Fibroblast of lung (primary cell): ENCODE measurements around the gene CCP110. TPM values are rescaled to one million over a fixed set of nuclear protein-coding genes. Genes with fewer than 3 reads are reported as not detected.

Source experiments
- polyA plus RNA-seq, 2 donors: library from polyadenylated mRNA; depleted of rRNA in 1 of 2; stranded (reverse) in 1 of 2; unstranded in 1 of 2; fragments of >200 nt; gene quantifications; 2 replicates each; pipeline ENCODE4 v1.2.1, GENCODE V29; 2011 to 2012; ENCODE audit warnings: missing spikeins in 1 of 2
- total RNA-seq: library from RNA; depleted of rRNA; stranded (reverse); fragments of >200 nt; gene quantifications from 2 replicates; pipeline ENCODE4 v1.2.1, GENCODE V29; 2014

Gene CCP110
- total and polyA plus RNA-seq, 2 donors (not counting 1 experiment from before 2014, with no cell fraction given): 8.8 to 14.0 TPM

Other genes starting within 250 kb of the CCP110 start
- gene CLEC19A, start 238.2 kb upstream of the CCP110 start, total RNA-seq: not detected in 2 replicates
- not detected in 2 replicates for gene CLEC19A, start 238.2 kb upstream of the CCP110 start, polyA plus RNA-seq
- not detected in 2 replicates for gene TMC5, start 106.1 kb upstream of the CCP110 start, total RNA-seq
- gene TMC5, start 106.1 kb upstream of the CCP110 start, polyA plus RNA-seq: not detected in 2 replicates
- 52.1 and 74.3 TPM in 2 replicates for gene GDE1, start 1.8 kb upstream of the CCP110 start, total RNA-seq
- 68.8 and 91.3 TPM in 2 replicates for gene GDE1, start 1.8 kb upstream of the CCP110 start, polyA plus RNA-seq
- 28.5 and 46.7 TPM in 2 replicates for gene VPS35L, start 31.8 kb downstream of the CCP110 start, total RNA-seq
- gene VPS35L, start 31.8 kb downstream of the CCP110 start, polyA plus RNA-seq: 54.7 and 72.2 TPM in 2 replicates
- 7.8 and 9.2 TPM in 2 replicates for gene KNOP1, start 194.3 kb downstream of the CCP110 start, total RNA-seq
- 10.7 and 12.1 TPM in 2 replicates for gene KNOP1, start 194.3 kb downstream of the CCP110 start, polyA plus RNA-seq
- 4.6 and 6.4 TPM in 2 replicates for gene IQCK, start 194.3 kb downstream of the CCP110 start, total RNA-seq
- gene IQCK, start 194.3 kb downstream of the CCP110 start, polyA plus RNA-seq: 8.9 and 9.9 TPM in 2 replicates